Measurements from ENCODE around the gene ZBTB5. TPM values are rescaled to one million over a fixed set of nuclear protein-coding genes. Genes with fewer than 3 reads are reported as not detected.

Gene ZBTB5
- total and polyA plus RNA-seq, 2 of the 13 experiments (the other 11 are each of a cell fraction or from before 2014, with no cell fraction given): 12.5 to 20.5 TPM

DNA sequence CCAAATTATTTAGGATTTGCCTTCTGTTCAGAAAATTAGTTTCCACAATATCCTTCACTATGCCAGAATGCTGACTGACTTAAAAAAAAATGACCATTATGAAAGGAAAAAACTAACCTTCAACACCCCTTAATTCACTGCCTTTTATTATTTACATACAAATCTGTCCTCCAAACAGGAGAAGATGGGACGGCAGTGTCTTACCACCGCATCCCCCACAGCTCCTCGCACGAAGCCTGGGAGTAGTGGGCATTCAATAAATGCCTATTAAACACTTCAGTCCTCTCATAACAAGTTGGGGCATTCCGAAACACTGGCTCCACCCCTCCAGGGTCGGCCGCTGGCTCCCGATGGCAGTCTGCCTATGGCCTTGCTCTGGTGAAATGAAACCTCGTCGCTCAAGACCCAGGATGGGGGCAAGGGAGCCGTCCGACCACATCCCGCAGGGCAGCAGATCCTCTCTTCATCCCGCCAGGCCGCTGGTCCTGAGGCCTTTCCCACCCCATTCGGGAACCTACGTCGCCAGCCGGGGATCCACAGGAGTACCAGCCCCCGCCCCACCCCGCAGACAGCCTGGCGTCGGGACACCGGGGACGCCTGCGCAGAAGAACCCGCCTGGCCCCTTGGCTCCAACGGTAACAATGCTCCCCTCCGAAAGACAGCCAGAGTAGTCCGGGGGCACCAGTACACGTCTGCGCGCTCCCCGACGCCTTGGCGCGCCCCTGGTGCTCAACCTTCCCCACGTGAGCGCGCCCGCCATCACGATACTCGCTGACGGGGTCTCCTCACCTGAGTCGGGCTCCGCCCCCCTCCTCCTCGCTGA lies 613 bp downstream of the ZBTB5 start (continued):
- TF ChIP-seq, protein P1, sequence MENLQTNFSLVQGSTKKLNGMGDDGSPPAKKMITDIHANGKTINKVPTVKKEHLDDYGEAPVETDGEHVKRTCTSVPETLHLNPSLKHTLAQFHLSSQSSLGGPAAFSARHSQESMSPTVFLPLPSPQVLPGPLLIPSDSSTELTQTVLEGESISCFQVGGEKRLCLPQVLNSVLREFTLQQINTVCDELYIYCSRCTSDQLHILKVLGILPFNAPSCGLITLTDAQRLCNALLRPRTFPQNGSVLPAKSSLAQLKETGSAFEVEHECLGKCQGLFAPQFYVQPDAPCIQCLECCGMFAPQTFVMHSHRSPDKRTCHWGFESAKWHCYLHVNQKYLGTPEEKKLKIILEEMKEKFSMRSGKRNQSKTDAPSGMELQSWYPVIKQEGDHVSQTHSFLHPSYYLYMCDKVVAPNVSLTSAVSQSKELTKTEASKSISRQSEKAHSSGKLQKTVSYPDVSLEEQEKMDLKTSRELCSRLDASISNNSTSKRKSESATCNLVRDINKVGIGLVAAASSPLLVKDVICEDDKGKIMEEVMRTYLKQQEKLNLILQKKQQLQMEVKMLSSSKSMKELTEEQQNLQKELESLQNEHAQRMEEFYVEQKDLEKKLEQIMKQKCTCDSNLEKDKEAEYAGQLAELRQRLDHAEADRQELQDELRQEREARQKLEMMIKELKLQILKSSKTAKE (CRISPR knock-in tag; IDR thresholded peaks at IDR 0.05; ENCODE audit: borderline replicate concordance): 0 out of 2 replicates have a peak, but pooled peaks have one; percentile 27
- TF ChIP-seq RARG (CRISPR knock-in tag; IDR thresholded peaks at IDR 0.05; ENCODE audit: low read depth) (no peak), MTF2 (CRISPR knock-in tag; IDR thresholded peaks at IDR 0.05; ENCODE audit: borderline replicate concordance) (0 out of 2 replicates have a peak, but pooled peaks have one; percentile 46), ZNF777 (CRISPR knock-in tag; IDR thresholded peaks at IDR 0.05) (peak; percentile 66), TAF1 (CRISPR knock-in tag; IDR thresholded peaks at IDR 0.05) (peak; percentile 62; the same call in 1 of the 2 replicates), MXD4 (CRISPR knock-in tag; IDR thresholded peaks at IDR 0.05) (peak; percentile 46; the same call in 1 of the 2 replicates), ZNF33B (CRISPR knock-in tag; IDR thresholded peaks at IDR 0.05) (0 out of 2 replicates have a peak, but pooled peaks have one; percentile 26), CHD2 (IDR thresholded peaks at IDR 0.05; ENCODE audit: low read depth, low read length) (no peak), DMAP1 (CRISPR knock-in tag; IDR thresholded peaks at IDR 0.05) (peak; percentile 85), NFIC (IDR thresholded peaks at IDR 0.05; ENCODE audit: low read length) (no peak)
- TF ChIP-seq, protein P2, sequence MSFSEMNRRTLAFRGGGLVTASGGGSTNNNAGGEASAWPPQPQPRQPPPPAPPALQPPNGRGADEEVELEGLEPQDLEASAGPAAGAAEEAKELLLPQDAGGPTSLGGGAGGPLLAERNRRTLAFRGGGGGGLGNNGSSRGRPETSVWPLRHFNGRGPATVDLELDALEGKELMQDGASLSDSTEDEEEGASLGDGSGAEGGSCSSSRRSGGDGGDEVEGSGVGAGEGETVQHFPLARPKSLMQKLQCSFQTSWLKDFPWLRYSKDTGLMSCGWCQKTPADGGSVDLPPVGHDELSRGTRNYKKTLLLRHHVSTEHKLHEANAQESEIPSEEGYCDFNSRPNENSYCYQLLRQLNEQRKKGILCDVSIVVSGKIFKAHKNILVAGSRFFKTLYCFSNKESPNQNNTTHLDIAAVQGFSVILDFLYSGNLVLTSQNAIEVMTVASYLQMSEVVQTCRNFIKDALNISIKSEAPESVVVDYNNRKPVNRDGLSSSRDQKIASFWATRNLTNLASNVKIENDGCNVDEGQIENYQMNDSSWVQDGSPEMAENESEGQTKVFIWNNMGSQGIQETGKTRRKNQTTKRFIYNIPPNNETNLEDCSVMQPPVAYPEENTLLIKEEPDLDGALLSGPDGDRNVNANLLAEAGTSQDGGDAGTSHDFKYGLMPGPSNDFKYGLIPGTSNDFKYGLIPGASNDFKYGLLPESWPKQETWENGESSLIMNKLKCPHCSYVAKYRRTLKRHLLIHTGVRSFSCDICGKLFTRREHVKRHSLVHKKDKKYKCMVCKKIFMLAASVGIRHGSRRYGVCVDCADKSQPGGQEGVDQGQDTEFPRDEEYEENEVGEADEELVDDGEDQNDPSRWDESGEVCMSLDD (CRISPR knock-in tag; IDR thresholded peaks at IDR 0.05; ENCODE audit: borderline replicate concordance): no peak
- TF ChIP-seq, protein P3, sequence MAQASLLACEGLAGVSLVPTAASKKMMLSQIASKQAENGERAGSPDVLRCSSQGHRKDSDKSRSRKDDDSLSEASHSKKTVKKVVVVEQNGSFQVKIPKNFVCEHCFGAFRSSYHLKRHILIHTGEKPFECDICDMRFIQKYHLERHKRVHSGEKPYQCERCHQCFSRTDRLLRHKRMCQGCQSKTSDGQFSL (CRISPR knock-in tag; IDR thresholded peaks at IDR 0.05): no peak
- TF ChIP-seq, protein P4, sequence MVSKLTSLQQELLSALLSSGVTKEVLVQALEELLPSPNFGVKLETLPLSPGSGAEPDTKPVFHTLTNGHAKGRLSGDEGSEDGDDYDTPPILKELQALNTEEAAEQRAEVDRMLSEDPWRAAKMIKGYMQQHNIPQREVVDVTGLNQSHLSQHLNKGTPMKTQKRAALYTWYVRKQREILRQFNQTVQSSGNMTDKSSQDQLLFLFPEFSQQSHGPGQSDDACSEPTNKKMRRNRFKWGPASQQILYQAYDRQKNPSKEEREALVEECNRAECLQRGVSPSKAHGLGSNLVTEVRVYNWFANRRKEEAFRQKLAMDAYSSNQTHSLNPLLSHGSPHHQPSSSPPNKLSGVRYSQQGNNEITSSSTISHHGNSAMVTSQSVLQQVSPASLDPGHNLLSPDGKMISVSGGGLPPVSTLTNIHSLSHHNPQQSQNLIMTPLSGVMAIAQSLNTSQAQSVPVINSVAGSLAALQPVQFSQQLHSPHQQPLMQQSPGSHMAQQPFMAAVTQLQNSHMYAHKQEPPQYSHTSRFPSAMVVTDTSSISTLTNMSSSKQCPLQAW (CRISPR knock-in tag; IDR thresholded peaks at IDR 0.05): peak; percentile 38; the same call in 1 of the 2 replicates
- TF ChIP-seq, protein P5, sequence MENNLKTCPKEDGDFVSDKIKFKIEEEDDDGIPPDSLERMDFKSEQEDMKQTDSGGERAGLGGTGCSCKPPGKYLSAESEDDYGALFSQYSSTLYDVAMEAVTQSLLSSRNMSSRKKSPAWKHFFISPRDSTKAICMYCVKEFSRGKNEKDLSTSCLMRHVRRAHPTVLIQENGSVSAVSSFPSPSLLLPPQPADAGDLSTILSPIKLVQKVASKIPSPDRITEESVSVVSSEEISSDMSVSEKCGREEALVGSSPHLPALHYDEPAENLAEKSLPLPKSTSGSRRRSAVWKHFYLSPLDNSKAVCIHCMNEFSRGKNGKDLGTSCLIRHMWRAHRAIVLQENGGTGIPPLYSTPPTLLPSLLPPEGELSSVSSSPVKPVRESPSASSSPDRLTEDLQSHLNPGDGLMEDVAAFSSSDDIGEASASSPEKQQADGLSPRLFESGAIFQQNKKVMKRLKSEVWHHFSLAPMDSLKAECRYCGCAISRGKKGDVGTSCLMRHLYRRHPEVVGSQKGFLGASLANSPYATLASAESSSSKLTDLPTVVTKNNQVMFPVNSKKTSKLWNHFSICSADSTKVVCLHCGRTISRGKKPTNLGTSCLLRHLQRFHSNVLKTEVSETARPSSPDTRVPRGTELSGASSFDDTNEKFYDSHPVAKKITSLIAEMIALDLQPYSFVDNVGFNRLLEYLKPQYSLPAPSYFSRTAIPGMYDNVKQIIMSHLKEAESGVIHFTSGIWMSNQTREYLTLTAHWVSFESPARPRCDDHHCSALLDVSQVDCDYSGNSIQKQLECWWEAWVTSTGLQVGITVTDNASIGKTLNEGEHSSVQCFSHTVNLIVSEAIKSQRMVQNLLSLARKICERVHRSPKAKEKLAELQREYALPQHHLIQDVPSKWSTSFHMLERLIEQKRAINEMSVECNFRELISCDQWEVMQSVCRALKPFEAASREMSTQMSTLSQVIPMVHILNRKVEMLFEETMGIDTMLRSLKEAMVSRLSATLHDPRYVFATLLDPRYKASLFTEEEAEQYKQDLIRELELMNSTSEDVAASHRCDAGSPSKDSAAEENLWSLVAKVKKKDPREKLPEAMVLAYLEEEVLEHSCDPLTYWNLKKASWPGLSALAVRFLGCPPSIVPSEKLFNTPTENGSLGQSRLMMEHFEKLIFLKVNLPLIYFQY (CRISPR knock-in tag; IDR thresholded peaks at IDR 0.05; ENCODE audit: borderline replicate concordance): no peak

All from HepG2 (cell line).